GM20000 (cell line): ENCODE measurements around the gene PRUNE2.

Source experiments
- DNase-seq: peaks from one replicate; pipeline ENCODE4 v3.0.0; 2012; ENCODE audit warnings: low spot score
- CTCF ChIP-seq: IDR thresholded peaks from 2 replicates; pipeline ENCODE4 v1.5.1; 2012; ENCODE audit warnings: mild to moderate bottlenecking, control low read depth; ENCODE audit errors: extremely low read depth, missing control alignments

The PRUNE2 gene

GRCh38 chr9:76642074-76642473 is 263.8 kb downstream of the PRUNE2 start:
- TF ChIP-seq CTCF: no peak
- no peak for DNase-seq

DNA sequence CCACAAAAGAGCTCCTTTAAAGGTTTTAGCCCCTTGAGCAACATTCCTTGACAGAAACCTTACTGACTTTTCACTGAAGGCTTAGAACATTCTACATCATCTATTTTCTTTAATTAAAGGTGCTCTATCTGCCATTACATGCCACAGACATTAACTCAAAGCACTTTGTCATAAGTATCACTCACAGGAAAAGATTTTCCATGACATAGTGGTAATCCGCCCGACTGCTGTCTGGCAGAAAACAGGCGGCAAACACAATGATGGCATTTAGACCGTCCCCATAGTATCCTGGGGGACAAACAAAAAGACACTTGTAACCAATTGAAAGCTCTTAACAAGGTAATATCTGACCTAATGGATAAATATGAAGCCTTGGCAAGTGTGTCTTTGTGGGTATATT is 267.9 kb downstream of the PRUNE2 start:
- DNase-seq: no peak
- TF ChIP-seq CTCF: no peak

DNA sequence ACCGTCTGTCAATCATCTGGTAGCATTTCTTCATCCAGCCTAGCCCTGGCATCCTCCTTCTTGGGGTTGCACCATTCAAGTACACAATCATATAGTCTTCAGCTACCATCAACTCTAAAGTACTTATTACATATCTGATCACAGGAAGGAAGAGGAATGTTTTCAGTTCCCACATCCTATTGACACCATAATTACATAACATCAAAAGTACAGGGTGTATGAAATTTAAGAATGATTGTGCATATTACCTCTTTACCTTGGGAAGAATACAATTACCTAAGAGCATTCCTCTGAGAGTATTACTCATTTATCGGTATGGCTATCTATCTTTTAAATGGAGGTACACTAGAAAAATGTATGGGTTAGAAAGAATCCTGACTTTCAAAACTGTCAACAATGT is 268.5 kb downstream of the PRUNE2 start:
- no peak for DNase-seq
- no peak for TF ChIP-seq CTCF

GRCh38 chr9:76634356-76635054 is 271.4 kb downstream of the PRUNE2 start:
- no peak for TF ChIP-seq CTCF
- DNase-seq: no peak

DNA sequence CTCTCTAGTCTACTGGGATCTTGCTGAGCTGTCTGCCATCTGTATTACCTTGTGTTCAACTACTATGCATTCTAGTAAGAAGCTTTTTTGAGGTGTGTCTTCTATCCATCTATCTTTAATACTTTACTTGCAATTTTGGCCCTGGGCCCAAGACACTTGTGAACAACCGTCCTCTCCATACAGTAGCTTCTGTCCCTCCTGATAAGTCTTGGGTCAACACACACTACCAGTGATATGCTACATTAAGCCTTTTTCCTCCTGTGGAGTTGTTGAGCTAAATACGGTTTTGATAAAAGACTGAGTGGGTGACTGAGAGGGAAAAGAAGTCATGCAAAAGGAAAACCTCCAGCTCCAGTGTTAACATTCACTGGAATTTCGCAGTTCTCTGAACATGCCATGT is 275.0 kb downstream of the PRUNE2 start:
- no peak for DNase-seq
- TF ChIP-seq CTCF: no peak

GRCh38 chr9:76629205-76629990 is 276.5 kb downstream of the PRUNE2 start:
- TF ChIP-seq CTCF: no peak
- DNase-seq: no peak

DNA sequence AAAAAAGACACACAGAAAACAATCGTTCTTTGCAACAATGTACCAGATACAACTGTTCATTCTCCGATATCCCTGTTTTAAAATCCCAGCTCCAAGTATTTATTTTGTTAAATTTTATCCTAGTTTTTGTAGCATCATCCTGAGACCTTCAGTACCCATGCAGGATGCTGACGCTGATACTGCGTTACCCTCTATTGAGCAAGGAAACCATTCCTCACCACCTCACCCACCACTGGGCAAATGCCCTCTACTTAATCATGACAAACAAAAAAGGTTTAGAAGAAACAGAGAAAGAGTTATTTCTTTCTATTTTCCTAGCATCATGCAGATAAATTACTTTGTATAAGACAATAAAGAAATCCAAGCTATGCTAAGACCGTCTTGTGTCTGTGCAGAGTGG is 277.8 kb downstream of the PRUNE2 start:
- no peak for DNase-seq
- TF ChIP-seq CTCF: no peak
